ENCODE data around the gene SLC10A7. TPM values are rescaled to one million over a fixed set of nuclear protein-coding genes. Genes with fewer than 3 reads are reported as not detected.

SLC10A7 gene, protein sequence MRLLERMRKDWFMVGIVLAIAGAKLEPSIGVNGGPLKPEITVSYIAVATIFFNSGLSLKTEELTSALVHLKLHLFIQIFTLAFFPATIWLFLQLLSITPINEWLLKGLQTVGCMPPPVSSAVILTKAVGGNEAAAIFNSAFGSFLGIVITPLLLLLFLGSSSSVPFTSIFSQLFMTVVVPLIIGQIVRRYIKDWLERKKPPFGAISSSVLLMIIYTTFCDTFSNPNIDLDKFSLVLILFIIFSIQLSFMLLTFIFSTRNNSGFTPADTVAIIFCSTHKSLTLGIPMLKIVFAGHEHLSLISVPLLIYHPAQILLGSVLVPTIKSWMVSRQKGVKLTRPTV
- 7.0 TPM for polyA plus RNA-seq (2013, experiment 1 of 4)
- 8.1 TPM for polyA plus RNA-seq (2013, experiment 2 of 4)
- polyA plus RNA-seq (2013, experiment 3 of 4): 5.9 TPM
- polyA plus RNA-seq (2013, experiment 4 of 4): 6.6 TPM

DNA sequence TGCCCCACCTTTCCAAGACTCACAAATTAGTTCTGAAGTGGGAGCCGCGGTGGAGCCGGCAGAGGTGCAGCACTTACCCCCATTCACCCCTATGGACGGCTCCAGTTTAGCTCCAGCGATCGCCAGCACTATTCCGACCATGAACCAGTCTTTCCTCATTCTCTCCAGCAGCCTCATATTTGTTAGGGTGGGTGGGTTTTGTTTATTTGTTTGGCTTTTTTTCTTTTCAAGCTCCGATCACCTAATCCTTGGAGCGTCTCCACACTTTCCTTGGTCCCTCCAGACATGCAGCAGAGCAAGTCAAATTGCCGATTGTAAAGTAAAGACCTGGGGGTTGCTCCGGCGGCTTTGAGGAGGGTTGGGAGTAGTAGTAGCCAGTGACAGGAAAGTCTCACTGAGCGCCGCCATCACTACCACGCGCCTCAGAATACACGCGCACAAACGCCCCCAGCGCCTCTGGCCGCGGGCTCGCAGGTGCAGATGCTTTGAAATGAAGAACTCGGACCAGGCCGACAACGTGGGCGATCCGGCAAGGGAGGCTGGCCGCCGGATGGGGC lies at the start of gene SLC10A7:
Gene SLC10A7, minus strand, starts transcription at position 400 of the 557 bp plus-strand sequence. Its CDS starts 223 bp downstream, at position 177.
- Histone ChIP-seq H3K36me3 (ENCODE audit: control insufficient read depth, insufficient read depth, low read length) (no peaks in the 10 kb centered on the region), H3K4me3 (ENCODE audit: insufficient read depth, low read depth, low read length) (peak within 1 kb of the TSS; percentile 74), H3K27ac (ENCODE audit: insufficient read depth, low read depth, low read length, poor library complexity, severe bottlenecking) (peak within 1 kb of the TSS; percentile 52), H3K27me3 (ENCODE audit: control insufficient read depth, insufficient read depth, low read length, poor library complexity, severe bottlenecking) (peaks cover 33% of the 10 kb centered on the region), H3K4me1 (ENCODE audit: control insufficient read depth, insufficient read depth, low read length) (no peaks in the 10 kb centered on the region), H3K9me3 (ENCODE audit: control insufficient read depth, low read length) (no peaks in the 10 kb centered on the region)
- 0% methylated on average over 26 to 30 of the region's 30 CpGs for WGBS, 2 experiments

- Histone ChIP-seq H3K9me3 (ENCODE audit: control insufficient read depth, low read length) (no peaks in the 10 kb centered on the region), H3K4me3 (ENCODE audit: insufficient read depth, low read depth, low read length) (no peak overlapping the region), H3K27me3 (ENCODE audit: control insufficient read depth, insufficient read depth, low read length, poor library complexity, severe bottlenecking) (no peaks in the 10 kb centered on the region), H3K27ac (ENCODE audit: insufficient read depth, low read depth, low read length, poor library complexity, severe bottlenecking) (no peak overlapping the region), H3K36me3 (ENCODE audit: control insufficient read depth, insufficient read depth, low read length) (no peaks in the 10 kb centered on the region), H3K4me1 (ENCODE audit: control insufficient read depth, insufficient read depth, low read length) (no peaks in the 10 kb centered on the region)
- 75 to 100% methylated on average over 2 of the region's 2 CpGs for WGBS, 2 experiments
Observed at GRCh38 chr4:146567396-146567795, 45.7 kb upstream of the SLC10A7 start.

DNA sequence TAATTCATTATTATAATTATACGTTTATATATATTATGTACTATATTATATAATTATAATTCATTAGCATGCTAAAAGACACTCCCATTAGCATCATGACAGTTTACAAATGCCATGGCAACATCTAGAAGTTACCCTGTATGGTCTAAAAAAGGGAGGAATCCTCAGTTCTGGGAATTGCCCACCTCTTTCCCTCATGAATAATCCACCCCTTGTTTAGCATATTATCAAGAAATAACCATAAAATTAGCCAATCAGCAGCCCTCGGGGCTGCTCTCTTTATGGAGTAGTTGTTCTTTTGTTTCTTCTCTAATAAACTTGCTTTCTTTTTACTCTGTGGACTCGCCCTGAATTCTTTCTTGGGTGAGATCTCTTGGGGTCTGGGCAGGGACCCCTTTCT lies 42.8 kb upstream of the SLC10A7 start:
- WGBS, 2 experiments: 78 to 92% methylated on average over 1 to 2 of the region's 3 CpGs
- Histone ChIP-seq H3K36me3 (ENCODE audit: control insufficient read depth, insufficient read depth, low read length) (no peaks in the 10 kb centered on the region), H3K9me3 (ENCODE audit: control insufficient read depth, low read length) (no peaks in the 10 kb centered on the region), H3K27ac (ENCODE audit: insufficient read depth, low read depth, low read length, poor library complexity, severe bottlenecking) (no peak overlapping the region), H3K4me3 (ENCODE audit: insufficient read depth, low read depth, low read length) (no peak overlapping the region), H3K4me1 (ENCODE audit: control insufficient read depth, insufficient read depth, low read length) (no peaks in the 10 kb centered on the region), H3K27me3 (ENCODE audit: control insufficient read depth, insufficient read depth, low read length, poor library complexity, severe bottlenecking) (no peaks in the 10 kb centered on the region)

GRCh38 chr4:146550161-146550560 lies 28.4 kb upstream of the SLC10A7 start:
- H3K4me1 ChIP-seq (ENCODE audit: control insufficient read depth, insufficient read depth, low read length): no peaks in the 10 kb centered on the region
- WGBS, 2 experiments: 87 to 93% methylated on average over 3 of the region's 3 CpGs
- no peaks in the 10 kb centered on the region for H3K36me3 ChIP-seq (ENCODE audit: control insufficient read depth, insufficient read depth, low read length)
- H3K4me3 ChIP-seq (ENCODE audit: insufficient read depth, low read depth, low read length): no peak overlapping the region
- no peaks in the 10 kb centered on the region for H3K9me3 ChIP-seq (ENCODE audit: control insufficient read depth, low read length)
- no peaks in the 10 kb centered on the region for H3K27me3 ChIP-seq (ENCODE audit: control insufficient read depth, insufficient read depth, low read length, poor library complexity, severe bottlenecking)
- H3K27ac ChIP-seq (ENCODE audit: insufficient read depth, low read depth, low read length, poor library complexity, severe bottlenecking): no peak overlapping the region

GRCh38 chr4:146548443-146548842 lies 26.7 kb upstream of the SLC10A7 start:
- no peak overlapping the region for H3K27ac ChIP-seq (ENCODE audit: insufficient read depth, low read depth, low read length, poor library complexity, severe bottlenecking)
- peaks cover 2% of the 10 kb centered on the region for H3K9me3 ChIP-seq (ENCODE audit: control insufficient read depth, low read length)
- 93 to 97% methylated on average over 1 of the region's 1 CpG for WGBS, 2 experiments
- H3K4me1 ChIP-seq (ENCODE audit: control insufficient read depth, insufficient read depth, low read length): no peaks in the 10 kb centered on the region
- no peaks in the 10 kb centered on the region for H3K27me3 ChIP-seq (ENCODE audit: control insufficient read depth, insufficient read depth, low read length, poor library complexity, severe bottlenecking)
- H3K36me3 ChIP-seq (ENCODE audit: control insufficient read depth, insufficient read depth, low read length): no peaks in the 10 kb centered on the region
- no peak overlapping the region for H3K4me3 ChIP-seq (ENCODE audit: insufficient read depth, low read depth, low read length)

- no peaks in the 10 kb centered on the region for H3K4me1 ChIP-seq (ENCODE audit: control insufficient read depth, insufficient read depth, low read length)
- WGBS, 2 experiments: 70 to 71% methylated on average over 2 of the region's 2 CpGs
- H3K9me3 ChIP-seq (ENCODE audit: control insufficient read depth, low read length): peaks cover 2% of the 10 kb centered on the region
- no peak overlapping the region for H3K4me3 ChIP-seq (ENCODE audit: insufficient read depth, low read depth, low read length)
- H3K27ac ChIP-seq (ENCODE audit: insufficient read depth, low read depth, low read length, poor library complexity, severe bottlenecking): no peak overlapping the region
- H3K36me3 ChIP-seq (ENCODE audit: control insufficient read depth, insufficient read depth, low read length): no peaks in the 10 kb centered on the region
- H3K27me3 ChIP-seq (ENCODE audit: control insufficient read depth, insufficient read depth, low read length, poor library complexity, severe bottlenecking): no peaks in the 10 kb centered on the region
Observed at GRCh38 chr4:146545102-146545501, 23.4 kb upstream of the SLC10A7 start.

- H3K36me3 ChIP-seq (ENCODE audit: control insufficient read depth, insufficient read depth, low read length): no peaks in the 10 kb centered on the region
- no peaks in the 10 kb centered on the region for H3K27me3 ChIP-seq (ENCODE audit: control insufficient read depth, insufficient read depth, low read length, poor library complexity, severe bottlenecking)
- H3K4me1 ChIP-seq (ENCODE audit: control insufficient read depth, insufficient read depth, low read length): no peaks in the 10 kb centered on the region
- H3K27ac ChIP-seq (ENCODE audit: insufficient read depth, low read depth, low read length, poor library complexity, severe bottlenecking): no peak overlapping the region
- no peaks in the 10 kb centered on the region for H3K9me3 ChIP-seq (ENCODE audit: control insufficient read depth, low read length)
- H3K4me3 ChIP-seq (ENCODE audit: insufficient read depth, low read depth, low read length): no peak overlapping the region
Observed at GRCh38 chr4:146534178-146534577, 12.4 kb upstream of the SLC10A7 start.

- no peaks in the 10 kb centered on the region for H3K9me3 ChIP-seq (ENCODE audit: control insufficient read depth, low read length)
- H3K27me3 ChIP-seq (ENCODE audit: control insufficient read depth, insufficient read depth, low read length, poor library complexity, severe bottlenecking): peaks cover 18% of the 10 kb centered on the region
- no peaks in the 10 kb centered on the region for H3K4me1 ChIP-seq (ENCODE audit: control insufficient read depth, insufficient read depth, low read length)
- no peak overlapping the region for H3K4me3 ChIP-seq (ENCODE audit: insufficient read depth, low read depth, low read length)
- no peaks in the 10 kb centered on the region for H3K36me3 ChIP-seq (ENCODE audit: control insufficient read depth, insufficient read depth, low read length)
- WGBS, 2 experiments: 63 to 78% methylated on average over 2 of the region's 2 CpGs
- H3K27ac ChIP-seq (ENCODE audit: insufficient read depth, low read depth, low read length, poor library complexity, severe bottlenecking): no peak overlapping the region
Observed at GRCh38 chr4:146525754-146526153, 4.0 kb upstream of the SLC10A7 start.

DNA sequence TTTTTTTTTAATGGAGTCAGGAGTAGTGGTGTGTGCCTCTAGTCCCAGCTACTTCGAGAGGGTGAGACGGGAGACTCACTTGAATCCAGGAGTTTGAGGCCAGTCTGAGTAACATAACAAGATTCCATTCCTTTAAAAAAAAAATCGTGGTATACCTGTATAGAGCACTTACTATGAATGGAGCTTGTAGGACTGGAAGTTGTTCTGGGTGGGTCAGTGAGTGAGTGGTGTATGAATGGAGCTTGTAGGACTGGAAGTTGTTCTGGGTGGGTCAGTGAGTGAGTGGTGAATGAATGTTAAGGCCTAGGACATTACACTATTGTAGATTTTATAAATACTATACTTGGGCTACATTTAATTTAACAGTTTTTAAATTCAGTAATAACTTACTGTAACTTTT lies 2.9 kb upstream of the SLC10A7 start:
- no peaks in the 10 kb centered on the region for H3K9me3 ChIP-seq (ENCODE audit: control insufficient read depth, low read length)
- no peak overlapping the region for H3K27ac ChIP-seq (ENCODE audit: insufficient read depth, low read depth, low read length, poor library complexity, severe bottlenecking)
- H3K36me3 ChIP-seq (ENCODE audit: control insufficient read depth, insufficient read depth, low read length): no peaks in the 10 kb centered on the region
- no peak overlapping the region for H3K4me3 ChIP-seq (ENCODE audit: insufficient read depth, low read depth, low read length)
- H3K4me1 ChIP-seq (ENCODE audit: control insufficient read depth, insufficient read depth, low read length): no peaks in the 10 kb centered on the region
- WGBS, 2 experiments: 90% methylated on average over 3 of the region's 3 CpGs
- peaks cover 29% of the 10 kb centered on the region for H3K27me3 ChIP-seq (ENCODE audit: control insufficient read depth, insufficient read depth, low read length, poor library complexity, severe bottlenecking)

GRCh38 chr4:146522869-146523205 lies 1.1 kb upstream of the SLC10A7 start:
- H3K4me1 ChIP-seq (ENCODE audit: control insufficient read depth, insufficient read depth, low read length): no peaks in the 10 kb centered on the region
- no peaks in the 10 kb centered on the region for H3K36me3 ChIP-seq (ENCODE audit: control insufficient read depth, insufficient read depth, low read length)
- no peaks in the 10 kb centered on the region for H3K9me3 ChIP-seq (ENCODE audit: control insufficient read depth, low read length)
- H3K27ac ChIP-seq (ENCODE audit: insufficient read depth, low read depth, low read length, poor library complexity, severe bottlenecking): no peak overlapping the region
- 11 to 12% methylated on average over 6 to 7 of the region's 7 CpGs for WGBS, 2 experiments
- H3K27me3 ChIP-seq (ENCODE audit: control insufficient read depth, insufficient read depth, low read length, poor library complexity, severe bottlenecking): peaks cover 33% of the 10 kb centered on the region
- peak overlapping the region; percentile 74 for H3K4me3 ChIP-seq (ENCODE audit: insufficient read depth, low read depth, low read length)
